HG02840 (cell line): Measurements from ENCODE around the gene NDUFV2.
"Not testable (repeated sequence)": the region's sequence is repeated elsewhere in the genome, so short reads cannot be mapped to it uniquely, and the experiment has no call there.

Experiments used
- ATAC-seq: cut with Tn5 transposase; IDR thresholded peaks from one replicate; pipeline ENCODE4 v1.9.1; 2021; ENCODE audit warnings: mild to moderate bottlenecking, moderate library complexity, moderate number of reproducible peaks; ENCODE audit not compliant: unreplicated experiment, low FRiP score

Gene NDUFV2

DNA sequence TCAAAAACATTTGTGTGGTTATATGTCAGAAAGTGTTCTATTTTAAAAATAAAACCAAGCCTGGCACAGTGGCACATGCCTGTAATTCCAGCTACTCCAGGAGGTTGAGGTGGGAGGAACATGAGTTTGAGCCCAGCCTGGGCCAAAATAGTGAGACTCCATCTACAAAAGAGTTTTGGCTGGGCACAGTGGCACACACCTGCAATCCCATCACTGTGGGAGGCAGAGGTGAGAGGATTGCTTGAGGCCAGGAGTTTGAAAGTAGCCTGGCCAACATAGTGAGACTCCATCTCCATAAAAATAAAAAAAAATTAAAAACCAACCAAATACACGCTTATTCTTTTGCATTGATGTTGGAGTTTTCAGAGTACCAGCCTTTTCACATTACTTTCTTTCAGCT lies 43.7 kb downstream of the NDUFV2 start:
- no peak for ATAC-seq

DNA sequence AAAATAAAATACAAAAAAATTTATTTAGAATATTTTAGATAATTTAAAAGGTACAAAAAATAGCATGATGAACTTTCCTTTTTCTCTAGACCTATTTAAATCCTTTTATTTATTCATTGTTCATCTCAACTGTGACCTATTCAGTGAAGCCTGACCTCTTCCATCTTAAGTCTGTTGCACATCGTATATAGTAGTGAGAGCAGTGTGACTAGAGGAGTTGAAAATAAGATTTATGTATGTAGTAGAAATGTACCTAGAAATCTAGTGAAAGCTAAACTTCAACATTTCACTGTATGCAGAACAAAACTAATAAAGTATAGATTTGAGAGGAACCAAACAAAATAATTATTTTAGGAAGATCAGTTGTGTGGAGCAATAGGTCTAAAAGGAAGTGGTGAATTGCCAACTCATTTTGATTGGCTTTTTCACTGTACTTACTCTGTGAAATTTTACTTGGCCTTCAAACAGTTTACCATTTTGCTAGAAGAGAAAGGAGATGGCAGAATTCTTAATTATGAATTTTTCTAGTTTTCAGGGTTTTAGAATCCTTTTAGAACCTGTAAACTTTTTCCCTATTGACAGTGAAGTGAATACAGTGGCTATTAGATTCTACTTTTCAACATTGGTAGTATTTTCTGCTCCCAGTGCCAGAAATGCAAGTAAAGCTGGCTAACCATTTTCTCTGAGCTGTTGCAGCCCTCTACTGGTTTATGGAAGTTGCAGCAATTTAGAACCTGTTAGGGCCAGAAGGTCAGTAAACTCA lies 45.1 kb downstream of the NDUFV2 start:
- ATAC-seq: peak; percentile 49

DNA sequence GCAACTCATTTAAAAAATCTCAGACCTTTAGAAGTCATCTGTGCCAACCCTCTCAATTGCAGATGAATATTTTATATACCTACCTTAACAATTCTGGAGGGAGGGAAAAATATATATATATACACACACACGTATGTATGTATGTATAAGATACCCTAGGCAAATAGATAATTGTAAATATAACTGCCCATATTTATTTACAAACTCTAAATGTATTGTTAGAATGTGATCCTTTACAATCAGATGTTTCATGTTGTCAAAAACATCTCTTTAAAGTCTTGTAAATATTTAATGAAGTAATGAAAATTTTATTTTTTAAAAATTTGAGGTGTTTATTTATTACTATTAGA lies 45.7 kb downstream of the NDUFV2 start:
- ATAC-seq: no peak

- ATAC-seq: no peak
These were observed 47.6 kb downstream of the NDUFV2 start for GRCh38 chr18:9150121-9150520.

- ATAC-seq: no peak
These were observed 50.8 kb downstream of the NDUFV2 start for GRCh38 chr18:9153256-9153655.

- no peak for ATAC-seq
These were observed 54.2 kb downstream of the NDUFV2 start for GRCh38 chr18:9156604-9157249.

DNA sequence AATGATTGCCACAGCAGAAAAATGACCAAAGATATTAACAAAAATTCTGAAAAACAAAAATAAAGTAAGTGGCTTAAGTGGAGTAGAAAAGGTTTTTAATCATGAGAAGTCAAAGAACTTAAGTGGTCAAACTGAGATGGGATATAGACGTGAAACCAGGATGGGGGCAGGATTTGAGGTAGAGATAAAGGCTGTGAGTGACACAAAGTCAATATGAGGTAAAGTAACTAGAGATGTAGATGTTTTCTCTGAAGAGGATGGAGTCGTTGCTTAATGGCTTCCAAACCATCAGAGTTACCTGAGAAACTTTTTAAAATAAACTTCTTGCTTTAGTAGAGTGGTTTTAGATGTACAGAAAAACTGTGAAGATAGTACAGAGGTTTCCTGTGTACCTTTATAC lies 55.3 kb downstream of the NDUFV2 start:
- ATAC-seq: no peak

DNA sequence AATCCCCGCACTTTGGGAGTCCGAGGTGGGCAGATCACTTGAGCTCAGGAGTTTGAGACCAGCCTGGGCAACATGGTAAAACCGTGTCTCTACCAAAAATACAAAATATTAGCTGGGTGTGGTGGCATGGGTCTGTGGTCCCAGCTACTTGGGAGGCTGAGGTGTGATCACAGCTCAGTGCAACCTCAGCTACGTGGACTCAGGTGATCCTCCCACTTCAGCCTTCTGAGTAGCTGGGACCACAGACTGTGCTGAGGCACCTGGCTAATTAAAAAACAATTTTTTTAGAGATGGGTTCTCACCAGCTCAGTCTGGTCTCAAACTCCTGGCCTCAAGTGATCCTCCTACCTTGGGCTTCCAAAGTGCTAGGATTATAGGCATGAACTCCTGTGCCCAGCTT lies 57.5 kb downstream of the NDUFV2 start:
- no peak for ATAC-seq

GRCh38 chr18:9162663-9163062 lies 60.2 kb downstream of the NDUFV2 start:
- ATAC-seq: not testable (repeated sequence)

DNA sequence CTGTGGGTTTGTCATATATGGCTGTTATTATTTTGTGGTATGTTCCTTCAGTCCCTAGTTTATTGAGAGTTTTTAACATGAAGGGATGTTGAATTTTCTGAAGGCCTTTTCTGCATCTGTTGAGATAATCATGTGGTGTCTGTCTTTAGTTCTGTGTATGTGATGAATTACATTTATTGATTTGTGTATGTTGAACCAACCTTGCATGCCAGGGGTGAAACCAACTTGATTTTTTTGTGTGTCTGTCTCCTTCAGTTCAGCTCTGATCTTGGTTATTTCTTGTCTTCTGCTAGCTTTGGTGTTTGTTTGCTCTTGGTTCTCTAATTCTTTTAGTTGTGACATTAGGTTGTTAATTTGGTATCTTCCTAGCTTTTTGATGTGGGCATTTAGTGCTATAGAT lies 61.6 kb downstream of the NDUFV2 start:
- ATAC-seq: not testable (repeated sequence)

DNA sequence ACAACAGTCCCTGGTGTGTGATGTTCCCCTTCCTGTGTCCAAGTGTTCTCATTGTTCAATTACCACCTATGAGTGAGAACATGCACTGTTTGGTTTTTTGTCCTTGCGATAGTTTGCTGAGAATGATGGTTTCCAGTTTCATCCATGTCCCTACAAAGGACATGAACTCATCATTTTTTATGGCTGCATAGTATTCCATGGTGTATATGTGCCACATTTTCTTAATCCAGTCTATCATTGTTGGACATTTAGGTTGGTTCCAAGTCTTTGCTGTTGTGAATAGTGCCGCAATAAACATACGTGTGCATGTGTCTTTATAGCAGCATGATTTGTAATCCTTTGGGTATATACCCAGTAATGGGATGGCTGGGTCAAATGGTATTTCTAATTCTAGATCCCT lies 63.4 kb downstream of the NDUFV2 start:
- not testable (repeated sequence) for ATAC-seq

DNA sequence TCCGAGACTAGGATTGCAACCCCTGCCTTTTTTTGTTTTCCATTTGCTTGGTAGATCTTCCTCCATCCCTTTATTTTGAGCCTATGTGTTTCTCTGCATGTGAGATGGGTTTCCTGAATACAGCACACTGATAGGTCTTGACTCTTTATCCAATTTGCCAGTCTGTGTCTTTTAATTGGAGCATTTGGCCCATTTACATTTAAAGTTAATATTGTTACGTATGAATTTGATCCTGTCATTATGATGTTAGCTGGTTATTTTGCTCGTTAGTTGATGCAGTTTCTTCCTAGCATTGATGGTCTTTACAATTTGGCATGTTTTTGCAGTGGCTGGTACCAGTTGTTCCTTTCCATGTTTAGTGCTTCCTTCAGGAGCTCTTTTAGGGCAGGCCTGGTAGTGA lies 67.0 kb downstream of the NDUFV2 start:
- not testable (repeated sequence) for ATAC-seq

- ATAC-seq: not testable (repeated sequence)
These were observed 69.4 kb downstream of the NDUFV2 start for GRCh38 chr18:9171919-9172318.

DNA sequence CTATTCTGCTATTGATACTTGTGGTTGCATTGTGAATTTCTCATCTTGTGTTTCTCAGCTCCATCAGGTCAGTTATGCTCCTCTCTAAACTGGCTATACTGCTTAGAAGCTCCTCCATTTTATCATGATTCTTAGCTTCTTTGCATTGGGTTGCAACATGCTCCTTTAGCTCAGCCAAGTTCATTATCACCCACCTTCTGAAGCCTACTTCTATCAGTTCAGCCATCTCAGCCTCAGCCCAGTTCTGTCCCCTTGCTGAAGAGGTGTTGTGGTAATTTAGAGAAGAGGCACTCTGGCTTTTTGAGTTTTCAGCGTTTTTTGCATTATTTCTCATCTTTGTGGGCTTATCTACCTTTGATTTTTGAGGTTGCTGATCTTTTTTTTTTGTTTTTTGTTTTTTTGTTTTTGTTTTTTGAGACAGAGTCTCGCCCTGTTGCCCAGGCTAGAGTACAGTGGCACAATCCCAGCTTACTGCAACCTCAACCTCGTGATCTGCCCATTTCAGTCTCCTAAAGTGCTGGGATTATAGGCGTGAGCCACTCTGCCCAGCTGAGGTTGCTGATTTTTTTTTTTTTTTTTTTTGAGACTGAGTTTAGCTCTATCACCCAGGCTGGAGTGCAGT lies 70.1 kb downstream of the NDUFV2 start:
- ATAC-seq: no peak

DNA sequence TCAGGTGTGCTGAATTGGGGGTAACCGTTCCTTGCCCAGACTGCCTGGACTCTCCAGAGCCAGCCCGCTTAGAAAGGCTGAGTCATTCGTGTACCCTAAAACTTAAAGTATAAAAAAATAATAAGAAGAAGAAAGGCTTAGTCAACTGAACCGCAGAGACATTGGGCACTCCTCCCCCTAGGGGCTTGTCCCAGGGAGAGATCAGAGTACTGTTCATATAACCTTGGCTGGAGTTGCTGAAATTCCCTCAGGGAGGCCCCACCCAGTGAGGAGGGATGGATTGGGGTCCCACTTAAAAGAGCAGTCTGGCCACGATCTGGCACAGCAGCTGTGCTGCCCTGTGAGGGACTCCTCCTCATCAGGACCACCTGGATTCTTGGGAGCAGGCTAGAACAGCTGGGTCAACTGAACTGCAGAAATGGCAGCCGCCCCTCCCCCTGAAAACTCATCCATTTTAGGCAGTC lies 71.3 kb downstream of the NDUFV2 start:
- no peak for ATAC-seq

DNA sequence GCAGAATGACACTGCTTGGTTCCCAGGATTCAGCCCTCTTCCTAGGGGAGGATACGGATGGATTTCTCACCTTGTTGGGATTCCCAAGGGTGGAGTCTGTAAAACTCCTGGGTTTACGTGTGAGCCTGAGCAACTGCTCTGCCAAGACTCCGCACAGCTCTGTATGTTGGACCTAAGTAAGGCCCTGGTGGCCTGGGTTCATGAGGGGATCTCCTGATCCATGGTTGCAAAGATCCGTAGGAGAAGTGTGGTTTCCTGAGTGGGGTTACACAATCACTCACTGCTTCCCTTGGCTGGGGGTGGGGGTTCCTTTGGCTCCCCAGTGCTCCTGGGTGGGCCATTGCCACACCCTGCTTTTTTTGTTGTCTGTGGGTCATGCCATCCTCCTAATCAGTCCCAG lies 71.8 kb downstream of the NDUFV2 start:
- ATAC-seq: no peak

- no peak for ATAC-seq
These were observed 72.6 kb downstream of the NDUFV2 start for GRCh38 chr18:9175115-9175514.

GRCh38 chr18:9177031-9177430 lies 74.5 kb downstream of the NDUFV2 start:
- no peak for ATAC-seq

GRCh38 chr18:9177466-9177865 lies 75.0 kb downstream of the NDUFV2 start:
- no peak for ATAC-seq

DNA sequence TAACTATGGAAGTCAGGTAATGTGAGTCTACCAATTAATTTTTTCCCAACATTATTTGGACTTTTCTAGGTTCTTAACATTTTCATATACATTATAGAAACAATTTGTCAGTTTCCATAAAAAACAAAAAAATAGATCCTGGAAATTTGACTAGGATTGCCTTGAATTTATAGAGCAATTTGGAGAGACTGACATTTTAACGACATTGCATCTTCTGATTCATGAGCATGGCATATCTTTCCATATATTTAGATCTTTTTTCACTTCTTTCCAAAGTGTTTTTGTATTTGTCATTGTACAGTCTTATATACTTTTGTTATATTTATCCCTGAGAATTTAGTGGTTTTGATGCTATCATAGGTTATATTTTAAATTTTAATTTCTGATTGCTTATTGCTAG lies 76.1 kb downstream of the NDUFV2 start:
- ATAC-seq: no peak

DNA sequence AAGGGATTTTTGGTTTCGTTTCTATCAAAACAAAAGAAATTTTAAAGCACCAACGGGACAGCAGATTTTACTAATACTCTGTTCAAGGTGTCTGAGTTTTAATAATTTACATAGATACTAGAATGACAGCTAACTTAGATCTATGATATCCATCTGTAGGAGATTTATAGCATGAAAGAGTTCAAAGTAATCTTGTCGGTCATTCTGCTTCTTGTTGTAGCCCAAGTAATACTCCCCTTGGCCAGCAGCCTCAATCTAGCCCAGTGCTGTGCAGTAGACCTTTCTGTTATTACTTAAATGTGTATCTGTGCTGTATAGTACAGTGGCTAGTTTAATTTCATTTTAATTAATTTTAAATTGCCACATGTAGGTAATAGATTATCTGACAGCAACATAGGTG lies 78.8 kb downstream of the NDUFV2 start:
- no peak for ATAC-seq
